T follicular helper cell (primary cell): Measurements from ENCODE around the gene SGMS1.
"Not testable (repeated sequence)": the region's sequence is repeated elsewhere in the genome, so short reads cannot be mapped to it uniquely, and the experiment has no call there.

ENCODE experiments used
- DNase-seq: peaks from one replicate; pipeline ENCODE4 v3.0.0-alpha.2; 2020; ENCODE audit warnings: low read depth

Gene SGMS1

GRCh38 chr10:50508315-50509051, 115.3 kb downstream of the SGMS1 start:
- DNase-seq = no peak

GRCh38 chr10:50506861-50507573, 116.7 kb downstream of the SGMS1 start:
- no peak for DNase-seq

- DNase-seq = no peak
Measured at GRCh38 chr10:50504389-50504788, 119.4 kb downstream of the SGMS1 start.

GRCh38 chr10:50503661-50504320, 120.0 kb downstream of the SGMS1 start:
- DNase-seq = no peak

GRCh38 chr10:50503156-50503555, 120.6 kb downstream of the SGMS1 start:
- not testable (repeated sequence) for DNase-seq

GRCh38 chr10:50501924-50502452, 121.8 kb downstream of the SGMS1 start:
- DNase-seq = no peak

- no peak for DNase-seq
Measured at GRCh38 chr10:50501478-50501877, 122.3 kb downstream of the SGMS1 start.

GRCh38 chr10:50498465-50498864, 125.3 kb downstream of the SGMS1 start:
- DNase-seq = no peak

GRCh38 chr10:50497758-50498157, 126.0 kb downstream of the SGMS1 start:
- DNase-seq = no peak

- no peak for DNase-seq
Measured at GRCh38 chr10:50496228-50496627, 127.5 kb downstream of the SGMS1 start.

GRCh38 chr10:50490241-50490640, 133.5 kb downstream of the SGMS1 start:
- DNase-seq = no peak

- not testable (repeated sequence) for DNase-seq
Measured at GRCh38 chr10:50484550-50484949, 139.2 kb downstream of the SGMS1 start.

GRCh38 chr10:50480054-50481007, 143.4 kb downstream of the SGMS1 start:
- DNase-seq = no peak

GRCh38 chr10:50477287-50478203, 146.2 kb downstream of the SGMS1 start:
- DNase-seq = no peak

- no peak for DNase-seq
Measured at GRCh38 chr10:50473756-50474155, 150.0 kb downstream of the SGMS1 start.

- no peak for DNase-seq
Measured at GRCh38 chr10:50472914-50473313, 150.8 kb downstream of the SGMS1 start.

- no peak for DNase-seq
Measured at GRCh38 chr10:50471583-50471975, 152.2 kb downstream of the SGMS1 start.

GRCh38 chr10:50470798-50471582, 152.8 kb downstream of the SGMS1 start:
- DNase-seq = no peak

GRCh38 chr10:50470345-50470744, 153.4 kb downstream of the SGMS1 start:
- DNase-seq = no peak

- no peak for DNase-seq
Measured at GRCh38 chr10:50469778-50470193, 154.0 kb downstream of the SGMS1 start.
